Endometrial microvascular endothelial cells (primary cell): ENCODE measurements around the gene TMEM164. TPM values are rescaled to one million over a fixed set of nuclear protein-coding genes. Genes with fewer than 3 reads are reported as not detected.

Source experiments
- in situ Hi-C: cut with HindIII; loops from 2 replicates; pipeline ENCODE4 v1.10.0; 2017; ENCODE audit warnings: low sequenced_read_pairs, low pct_unique_long_range_greater_than_20kb; ENCODE audit errors: inconsistent ontology term
- total RNA-seq: library from RNA; depleted of rRNA; stranded (reverse); fragments of >200 nt; gene quantifications from one replicate; pipeline ENCODE4 v1.2.3, GENCODE V29; 2015; ENCODE audit errors: inconsistent ontology term

TMEM164 gene
- total RNA-seq, 1 donor from 2014 or later, result 28.6 TPM

GRCh38 chrX:110032534-110033147 lies 29.7 kb downstream of the TMEM164 start:
- in situ Hi-C loops, result no loop called here

DNA sequence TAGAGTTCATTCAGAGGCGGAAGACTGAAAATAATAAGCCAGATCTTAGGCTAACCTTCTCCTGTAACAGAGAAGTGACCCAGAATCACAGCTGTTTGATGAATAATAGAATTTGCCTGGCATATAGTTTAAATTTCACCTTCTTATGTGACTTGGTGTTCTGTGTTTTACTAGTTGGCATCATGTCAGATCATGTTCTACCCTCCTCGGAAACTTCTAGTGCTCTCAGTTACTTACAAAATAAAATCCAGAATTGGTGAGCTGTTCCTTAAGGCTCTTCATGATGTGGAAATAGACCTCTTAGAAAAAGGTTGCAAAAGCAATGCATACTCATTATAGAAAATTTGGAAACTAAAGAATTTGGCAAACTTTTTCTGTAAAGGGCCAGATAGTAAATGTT lies 31.1 kb downstream of the TMEM164 start:
- in situ Hi-C loops, result no loop called here

DNA sequence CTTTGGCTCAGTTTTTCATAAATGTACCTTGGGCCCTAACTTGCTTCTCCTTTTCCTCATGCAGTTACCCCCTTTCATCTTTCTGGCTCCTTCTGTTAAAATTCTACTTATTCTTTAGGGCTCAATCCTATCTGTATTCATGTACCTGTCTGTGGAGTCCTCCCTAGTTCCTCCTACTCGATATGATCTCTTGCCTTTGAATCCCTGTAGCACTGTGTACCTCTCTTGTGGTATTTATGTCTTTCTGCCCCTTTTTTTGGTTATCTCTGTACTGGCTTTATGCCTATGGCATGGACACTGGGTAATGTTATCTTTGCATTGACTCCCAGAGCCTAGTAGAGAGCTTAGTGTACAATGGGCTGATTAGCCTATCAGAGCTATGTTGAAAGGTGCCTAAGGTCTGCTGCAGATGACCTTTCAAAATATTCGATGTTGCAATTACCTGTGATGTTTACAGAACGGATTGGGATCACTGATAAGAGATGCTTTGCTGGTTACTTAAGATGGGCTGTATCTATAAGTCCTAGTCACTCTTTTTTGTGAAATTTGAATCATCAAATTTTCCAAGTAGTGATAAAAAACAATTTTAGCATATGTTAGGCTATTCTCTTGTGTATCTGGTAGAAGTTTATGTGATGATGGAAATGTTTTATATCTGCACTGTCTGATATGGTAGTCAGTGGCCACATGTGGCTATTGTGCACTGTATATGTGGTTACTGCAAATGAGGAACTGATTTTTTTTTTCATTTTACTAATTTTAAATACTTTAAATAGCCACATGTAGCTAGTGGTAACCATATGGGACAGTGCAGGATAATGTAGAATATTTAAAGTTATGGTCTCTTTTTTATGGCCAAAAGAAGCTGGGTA lies 33.5 kb downstream of the TMEM164 start:
- in situ Hi-C loops, result no loop called here

DNA sequence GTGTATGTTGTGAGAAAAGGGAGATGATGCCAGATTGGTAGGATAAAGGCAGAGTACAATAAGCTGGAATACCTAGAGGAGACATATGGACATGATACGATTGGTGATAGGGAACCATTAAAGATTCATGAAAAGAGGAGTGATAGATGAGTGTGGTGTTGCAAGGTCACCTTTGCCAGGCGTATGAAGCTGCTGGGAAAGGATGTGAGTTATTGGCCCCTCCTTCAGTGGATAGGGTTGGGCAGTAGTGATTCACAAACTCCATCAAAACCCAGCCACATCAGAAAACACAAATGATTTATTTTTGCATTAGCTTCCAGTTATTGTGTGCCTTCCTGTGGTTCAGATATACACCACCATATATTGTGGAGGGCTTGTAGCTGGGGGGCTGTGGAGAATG lies 34.3 kb downstream of the TMEM164 start:
- in situ Hi-C loops, result no loop called here

- in situ Hi-C loops, result no loop called here
Observed at GRCh38 chrX:110038900-110039299, 36.0 kb downstream of the TMEM164 start.

- in situ Hi-C loops, result no loop called here
Observed at GRCh38 chrX:110041980-110042379, 39.1 kb downstream of the TMEM164 start.

DNA sequence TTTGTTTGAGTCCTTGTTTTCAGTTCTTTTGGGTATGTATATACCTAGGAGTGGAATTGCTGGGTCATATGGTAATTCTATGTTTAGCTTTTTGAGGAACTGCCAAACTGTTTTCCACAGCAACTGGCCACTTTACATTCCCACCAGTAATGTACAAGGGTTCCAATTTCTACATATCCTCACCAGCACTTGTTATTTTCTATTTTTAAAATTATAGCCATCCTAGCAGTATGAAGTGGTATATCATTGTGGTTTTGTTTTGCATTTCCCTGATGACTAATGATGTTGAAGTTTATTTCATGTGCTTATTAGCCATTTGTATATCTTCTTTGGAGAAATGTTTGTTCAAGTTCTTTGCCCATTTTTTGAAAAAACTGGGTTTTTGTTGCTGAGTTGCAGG lies 39.6 kb downstream of the TMEM164 start:
- in situ Hi-C loops, result no loop called here

DNA sequence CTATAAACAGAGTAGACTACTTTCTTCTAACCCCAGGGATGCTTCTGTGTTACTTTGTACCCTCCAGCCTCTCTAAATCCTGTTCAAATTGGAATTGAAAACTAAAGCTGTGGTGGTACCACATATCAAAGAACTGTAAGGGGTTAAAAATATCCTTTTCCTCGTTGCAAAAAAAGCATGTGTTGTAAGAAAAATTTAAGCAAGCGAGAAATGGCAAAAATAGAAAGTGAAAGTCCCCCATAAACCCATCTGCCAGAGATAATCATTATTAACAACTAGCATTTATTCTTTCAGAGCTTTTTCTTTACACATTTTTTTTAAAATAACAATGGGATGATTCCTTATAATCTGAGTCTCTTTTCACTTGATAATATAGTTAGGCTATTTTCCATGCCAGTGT lies 40.6 kb downstream of the TMEM164 start:
- in situ Hi-C loops, result no loop called here

GRCh38 chrX:110044346-110045249 lies 41.7 kb downstream of the TMEM164 start:
- in situ Hi-C loops, result no loop called here

DNA sequence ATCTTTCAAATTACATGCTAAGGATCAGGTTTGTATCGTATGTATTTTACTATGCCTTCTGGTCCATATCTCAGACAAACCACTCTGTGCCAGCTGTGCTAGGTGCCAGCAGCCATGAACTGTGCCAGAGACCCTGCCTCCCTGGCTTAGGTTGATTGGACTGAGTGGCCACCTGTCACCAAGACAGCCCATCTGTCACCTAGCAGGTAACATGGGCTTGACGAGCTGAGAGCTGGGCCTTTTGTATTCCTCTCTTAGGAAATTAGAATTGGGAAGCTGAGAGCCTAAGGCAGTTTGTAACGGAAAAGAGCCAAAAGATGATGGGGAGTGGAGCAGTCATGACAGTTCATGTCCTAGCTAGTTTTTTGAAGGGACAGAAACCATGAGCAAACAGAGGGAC lies 42.5 kb downstream of the TMEM164 start:
- in situ Hi-C loops, result no loop called here

- in situ Hi-C loops, result no loop called here
Observed at GRCh38 chrX:110046001-110046400, 43.1 kb downstream of the TMEM164 start.

DNA sequence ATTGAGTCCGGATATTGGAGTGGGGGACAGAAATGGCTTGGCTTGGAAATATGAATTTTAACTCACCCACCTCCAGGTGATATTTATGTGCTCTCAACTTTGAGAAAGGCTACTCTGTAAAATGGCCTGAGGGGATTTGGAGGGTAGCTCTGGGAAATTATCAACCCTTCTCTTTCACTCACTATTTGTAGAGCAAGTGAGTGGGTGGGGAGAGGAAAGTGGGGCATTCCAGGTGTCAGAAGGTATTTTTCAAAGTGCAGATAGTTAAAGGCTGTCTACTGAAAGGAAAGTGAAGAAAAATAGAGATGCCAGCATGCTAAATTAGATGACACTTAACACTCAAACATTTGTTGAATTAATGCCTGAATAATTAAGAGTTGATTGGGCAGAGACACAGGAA lies 44.1 kb downstream of the TMEM164 start:
- in situ Hi-C loops, result no loop called here

GRCh38 chrX:110049096-110049495 lies 46.2 kb downstream of the TMEM164 start:
- in situ Hi-C loops, result no loop called here

- in situ Hi-C loops, result no loop called here
Observed at GRCh38 chrX:110050386-110050785, 47.5 kb downstream of the TMEM164 start.

DNA sequence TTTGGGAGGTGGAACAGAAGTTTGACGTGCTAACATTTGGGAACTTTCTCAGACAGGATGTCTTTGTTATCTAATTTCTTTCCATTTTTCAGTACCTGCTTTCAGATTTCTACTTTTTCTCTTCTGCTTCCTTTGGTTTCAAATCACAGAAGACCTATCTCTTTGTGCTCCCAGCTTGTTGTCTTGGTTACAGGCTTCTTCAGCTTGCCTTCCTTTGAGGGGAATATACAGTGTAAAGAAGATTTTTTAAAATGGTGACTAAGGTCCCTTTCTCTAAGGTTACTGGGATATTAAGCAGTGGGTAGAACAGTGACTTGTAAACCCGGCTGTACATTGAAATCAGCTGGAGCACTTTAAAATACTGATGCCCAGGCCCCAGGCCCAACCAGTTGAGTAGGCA lies 48.0 kb downstream of the TMEM164 start:
- in situ Hi-C loops, result no loop called here

DNA sequence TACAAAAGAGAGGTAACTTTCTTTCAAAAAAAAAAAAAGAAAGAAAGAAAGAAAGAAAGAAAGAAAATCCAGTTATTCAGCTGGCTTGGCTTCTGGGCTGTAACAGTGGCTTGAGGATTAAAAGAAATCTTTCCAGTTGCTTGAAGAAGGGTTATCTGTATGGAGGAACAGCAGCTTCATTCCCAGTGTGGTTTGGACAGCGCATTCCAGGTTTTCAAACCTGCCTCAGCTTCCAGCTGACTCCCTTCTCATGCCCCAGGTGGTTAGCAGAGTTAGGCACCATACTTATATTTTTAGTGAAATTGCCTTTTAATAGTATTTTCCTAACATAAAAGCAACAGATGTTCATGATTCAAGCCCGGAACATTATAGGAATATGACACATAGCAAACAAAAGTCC lies 48.6 kb downstream of the TMEM164 start:
- in situ Hi-C loops, result no loop called here

DNA sequence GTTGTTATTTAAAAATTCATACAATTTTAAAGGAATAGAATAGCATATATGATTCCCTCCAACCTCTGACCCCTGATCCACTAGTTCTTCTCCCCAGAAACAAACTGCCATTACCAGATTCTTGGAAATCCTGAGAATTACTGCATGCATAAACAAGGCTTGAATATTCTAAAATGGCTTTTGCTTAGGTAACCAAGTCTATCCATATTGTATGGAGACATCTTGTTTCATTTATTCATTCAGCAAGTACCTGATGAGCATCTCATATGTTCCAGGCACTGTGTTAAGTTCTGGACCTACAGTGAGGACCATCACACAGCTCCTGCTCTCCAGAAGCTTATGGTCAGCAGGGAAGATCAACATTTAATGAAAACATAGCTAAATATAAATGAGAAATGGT lies 49.4 kb downstream of the TMEM164 start:
- in situ Hi-C loops, result no loop called here

DNA sequence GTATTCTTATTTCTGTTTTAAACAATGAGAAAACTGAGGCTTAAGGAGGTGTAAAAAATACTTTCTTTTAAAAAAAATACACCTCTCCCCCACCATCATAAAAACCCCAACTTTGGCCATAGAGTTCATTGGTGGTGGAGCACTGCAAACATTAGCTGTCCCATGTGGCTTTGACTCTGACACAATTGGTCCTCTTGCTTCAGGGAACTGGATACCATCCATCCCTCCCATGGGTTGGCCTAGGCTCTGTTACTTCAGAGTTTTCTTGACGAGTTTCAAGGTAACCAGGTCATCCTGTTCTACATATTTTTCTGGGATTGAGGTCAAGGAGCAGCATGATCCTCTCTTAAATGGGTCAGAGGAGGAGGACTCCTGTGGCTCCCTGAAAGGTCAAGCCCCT lies 50.5 kb downstream of the TMEM164 start:
- in situ Hi-C loops, result no loop called here

DNA sequence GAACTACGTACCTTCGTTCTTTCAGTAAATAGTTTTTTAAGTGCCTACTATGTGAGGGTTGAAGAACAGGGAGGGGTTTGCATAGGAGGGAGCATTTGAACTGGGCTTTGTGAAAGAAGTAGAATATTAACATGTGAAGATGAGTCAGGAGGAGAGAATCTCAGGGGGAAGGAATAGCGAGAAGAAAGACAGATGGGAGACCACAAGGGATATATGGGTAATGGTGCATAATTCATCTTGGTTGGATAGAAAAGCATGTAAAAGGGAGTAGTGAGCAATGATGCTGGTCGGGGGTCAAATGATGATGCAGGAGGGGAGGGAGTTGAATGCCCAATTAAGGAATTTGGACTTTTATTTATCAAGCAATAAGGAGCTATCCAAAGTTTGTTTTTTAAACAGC lies 52.7 kb downstream of the TMEM164 start:
- in situ Hi-C loops, result no loop called here

- in situ Hi-C loops, result no loop called here
Observed at GRCh38 chrX:110056419-110056818, 53.5 kb downstream of the TMEM164 start.
